Measurements from ENCODE around the gene CLEC4F.

- TF ChIP-seq TAF1 (IDR thresholded peaks at IDR 0.05; ENCODE audit: borderline replicate concordance, low read depth, low read length) (no peak), POLR2AphosphoS5 (IDR thresholded peaks at IDR 0.05; ENCODE audit: low read depth, low read length) (no peak), POLR2A (IDR thresholded peaks at IDR 0.05; ENCODE audit: low read depth, low read length) (no peak)
Measured at GRCh38 chr2:70828914-70829824, 8.8 kb upstream of the CLEC4F start.

Measured in GM12892 (cell line).